Measurements from ENCODE around the gene SLA2.

DNA sequence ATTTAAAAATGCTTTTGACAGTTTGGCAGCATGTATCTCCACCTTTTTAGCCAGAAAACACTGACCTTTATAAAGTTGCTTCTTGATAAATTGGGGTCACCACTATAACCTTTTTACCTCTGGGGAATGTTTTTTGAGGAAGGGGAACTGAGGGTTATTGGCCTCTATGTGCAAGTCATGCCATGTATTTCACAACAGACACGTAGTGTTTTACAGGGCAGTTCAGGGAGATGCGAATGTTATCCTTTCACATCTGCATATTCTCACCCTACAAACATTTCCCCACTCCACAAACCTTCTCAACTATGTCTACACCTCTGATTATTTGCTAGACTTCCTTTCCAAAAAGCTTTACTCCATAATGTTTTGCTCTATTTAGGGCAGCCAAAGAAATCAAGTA is 17.0 kb upstream of the SLA2 start:
- TF ChIP-seq, protein P1, sequence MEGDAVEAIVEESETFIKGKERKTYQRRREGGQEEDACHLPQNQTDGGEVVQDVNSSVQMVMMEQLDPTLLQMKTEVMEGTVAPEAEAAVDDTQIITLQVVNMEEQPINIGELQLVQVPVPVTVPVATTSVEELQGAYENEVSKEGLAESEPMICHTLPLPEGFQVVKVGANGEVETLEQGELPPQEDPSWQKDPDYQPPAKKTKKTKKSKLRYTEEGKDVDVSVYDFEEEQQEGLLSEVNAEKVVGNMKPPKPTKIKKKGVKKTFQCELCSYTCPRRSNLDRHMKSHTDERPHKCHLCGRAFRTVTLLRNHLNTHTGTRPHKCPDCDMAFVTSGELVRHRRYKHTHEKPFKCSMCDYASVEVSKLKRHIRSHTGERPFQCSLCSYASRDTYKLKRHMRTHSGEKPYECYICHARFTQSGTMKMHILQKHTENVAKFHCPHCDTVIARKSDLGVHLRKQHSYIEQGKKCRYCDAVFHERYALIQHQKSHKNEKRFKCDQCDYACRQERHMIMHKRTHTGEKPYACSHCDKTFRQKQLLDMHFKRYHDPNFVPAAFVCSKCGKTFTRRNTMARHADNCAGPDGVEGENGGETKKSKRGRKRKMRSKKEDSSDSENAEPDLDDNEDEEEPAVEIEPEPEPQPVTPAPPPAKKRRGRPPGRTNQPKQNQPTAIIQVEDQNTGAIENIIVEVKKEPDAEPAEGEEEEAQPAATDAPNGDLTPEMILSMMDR (IDR thresholded peaks at IDR 0.05), result no peak
- TF ChIP-seq, protein P2, sequence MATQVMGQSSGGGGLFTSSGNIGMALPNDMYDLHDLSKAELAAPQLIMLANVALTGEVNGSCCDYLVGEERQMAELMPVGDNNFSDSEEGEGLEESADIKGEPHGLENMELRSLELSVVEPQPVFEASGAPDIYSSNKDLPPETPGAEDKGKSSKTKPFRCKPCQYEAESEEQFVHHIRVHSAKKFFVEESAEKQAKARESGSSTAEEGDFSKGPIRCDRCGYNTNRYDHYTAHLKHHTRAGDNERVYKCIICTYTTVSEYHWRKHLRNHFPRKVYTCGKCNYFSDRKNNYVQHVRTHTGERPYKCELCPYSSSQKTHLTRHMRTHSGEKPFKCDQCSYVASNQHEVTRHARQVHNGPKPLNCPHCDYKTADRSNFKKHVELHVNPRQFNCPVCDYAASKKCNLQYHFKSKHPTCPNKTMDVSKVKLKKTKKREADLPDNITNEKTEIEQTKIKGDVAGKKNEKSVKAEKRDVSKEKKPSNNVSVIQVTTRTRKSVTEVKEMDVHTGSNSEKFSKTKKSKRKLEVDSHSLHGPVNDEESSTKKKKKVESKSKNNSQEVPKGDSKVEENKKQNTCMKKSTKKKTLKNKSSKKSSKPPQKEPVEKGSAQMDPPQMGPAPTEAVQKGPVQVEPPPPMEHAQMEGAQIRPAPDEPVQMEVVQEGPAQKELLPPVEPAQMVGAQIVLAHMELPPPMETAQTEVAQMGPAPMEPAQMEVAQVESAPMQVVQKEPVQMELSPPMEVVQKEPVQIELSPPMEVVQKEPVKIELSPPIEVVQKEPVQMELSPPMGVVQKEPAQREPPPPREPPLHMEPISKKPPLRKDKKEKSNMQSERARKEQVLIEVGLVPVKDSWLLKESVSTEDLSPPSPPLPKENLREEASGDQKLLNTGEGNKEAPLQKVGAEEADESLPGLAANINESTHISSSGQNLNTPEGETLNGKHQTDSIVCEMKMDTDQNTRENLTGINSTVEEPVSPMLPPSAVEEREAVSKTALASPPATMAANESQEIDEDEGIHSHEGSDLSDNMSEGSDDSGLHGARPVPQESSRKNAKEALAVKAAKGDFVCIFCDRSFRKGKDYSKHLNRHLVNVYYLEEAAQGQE (IDR thresholded peaks at IDR 0.05; ENCODE audit: insufficient read depth in 1 of 2, low read depth in 2 of 2, low read length in 1 of 2), result no peak
